Measurements from ENCODE around the gene ST3GAL5. TPM values are rescaled to one million over a fixed set of nuclear protein-coding genes. Genes with fewer than 3 reads are reported as not detected.

ST3GAL5 gene
- total RNA-seq, 1 donor from 2014 or later: 27.3 TPM

DNA sequence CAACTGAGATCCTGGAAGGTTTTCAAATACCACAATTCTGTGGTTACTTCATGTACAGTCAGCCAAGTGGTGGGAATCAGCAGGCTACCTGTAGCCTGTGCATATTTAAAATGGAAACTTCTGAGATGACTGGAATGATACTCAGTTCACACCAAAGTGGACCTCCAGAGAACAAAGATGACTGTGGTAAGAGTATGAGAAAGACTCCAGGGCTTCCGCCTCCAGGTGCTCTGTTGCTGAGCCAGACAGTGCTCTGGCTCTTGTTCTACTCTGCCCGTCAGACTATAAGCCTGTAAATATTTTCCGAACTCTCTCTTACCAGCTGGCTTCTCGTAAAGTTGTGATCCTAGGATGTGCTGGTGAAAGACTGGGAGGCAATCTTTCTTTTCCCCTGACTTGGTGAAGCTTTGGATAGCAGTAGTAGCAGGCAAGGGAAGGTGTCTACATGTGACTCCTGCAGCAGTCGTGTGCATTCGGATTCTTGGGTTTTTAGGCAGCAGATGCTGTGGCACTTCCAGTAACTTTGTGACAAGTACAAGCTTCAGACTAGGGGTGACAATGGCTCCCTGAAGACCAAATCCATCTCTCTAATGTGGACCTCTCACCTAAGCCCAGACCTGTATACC is 23.1 kb downstream of the ST3GAL5 start:
- Mint-ChIP-seq H3K4me1 (ENCODE audit: low read depth) (peaks cover 3% of the 10 kb centered on the region), H3K9me3 (ENCODE audit: low read depth) (no peaks in the 10 kb centered on the region), H3K4me3 (ENCODE audit: low read depth) (no peak overlapping the region), H3K27ac (no peak overlapping the region), H3K27me3 (no peaks in the 10 kb centered on the region), H3K36me3 (ENCODE audit: insufficient read depth) (peaks cover 2% of the 10 kb centered on the region)
- DNase-seq (ENCODE audit: low spot score, unreplicated experiment): no peak
- TF ChIP-seq, protein P1, sequence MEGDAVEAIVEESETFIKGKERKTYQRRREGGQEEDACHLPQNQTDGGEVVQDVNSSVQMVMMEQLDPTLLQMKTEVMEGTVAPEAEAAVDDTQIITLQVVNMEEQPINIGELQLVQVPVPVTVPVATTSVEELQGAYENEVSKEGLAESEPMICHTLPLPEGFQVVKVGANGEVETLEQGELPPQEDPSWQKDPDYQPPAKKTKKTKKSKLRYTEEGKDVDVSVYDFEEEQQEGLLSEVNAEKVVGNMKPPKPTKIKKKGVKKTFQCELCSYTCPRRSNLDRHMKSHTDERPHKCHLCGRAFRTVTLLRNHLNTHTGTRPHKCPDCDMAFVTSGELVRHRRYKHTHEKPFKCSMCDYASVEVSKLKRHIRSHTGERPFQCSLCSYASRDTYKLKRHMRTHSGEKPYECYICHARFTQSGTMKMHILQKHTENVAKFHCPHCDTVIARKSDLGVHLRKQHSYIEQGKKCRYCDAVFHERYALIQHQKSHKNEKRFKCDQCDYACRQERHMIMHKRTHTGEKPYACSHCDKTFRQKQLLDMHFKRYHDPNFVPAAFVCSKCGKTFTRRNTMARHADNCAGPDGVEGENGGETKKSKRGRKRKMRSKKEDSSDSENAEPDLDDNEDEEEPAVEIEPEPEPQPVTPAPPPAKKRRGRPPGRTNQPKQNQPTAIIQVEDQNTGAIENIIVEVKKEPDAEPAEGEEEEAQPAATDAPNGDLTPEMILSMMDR (IDR thresholded peaks at IDR 0.05; ENCODE audit: unreplicated experiment): no peak

DNA sequence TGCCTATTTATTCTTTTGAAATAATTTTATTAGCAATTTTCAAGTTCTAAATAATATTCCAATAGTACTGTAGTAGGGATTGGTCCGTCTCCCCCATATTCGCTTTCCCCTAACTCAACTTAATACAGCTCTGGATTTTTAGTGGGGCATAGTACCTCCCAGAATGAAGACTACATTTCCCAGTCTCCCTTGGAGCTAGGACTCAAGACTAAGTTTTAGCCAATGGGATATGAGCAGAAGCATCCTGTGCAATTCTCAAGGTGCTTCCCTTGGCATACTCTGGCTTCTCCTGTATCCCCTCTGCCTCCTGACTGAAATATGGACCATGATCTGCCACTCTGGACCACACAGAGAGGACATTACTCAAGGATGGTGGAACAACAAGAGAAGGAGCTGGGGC is 24.1 kb downstream of the ST3GAL5 start:
- no peak for DNase-seq (ENCODE audit: low spot score, unreplicated experiment)
- TF ChIP-seq, protein P1 (IDR thresholded peaks at IDR 0.05; ENCODE audit: unreplicated experiment): no peak
- H3K9me3 Mint-ChIP-seq (ENCODE audit: low read depth): no peaks in the 10 kb centered on the region
- no peaks in the 10 kb centered on the region for H3K27me3 Mint-ChIP-seq
- H3K36me3 Mint-ChIP-seq (ENCODE audit: insufficient read depth): peaks cover 2% of the 10 kb centered on the region
- H3K4me3 Mint-ChIP-seq (ENCODE audit: low read depth): no peak overlapping the region
- H3K27ac Mint-ChIP-seq: no peak overlapping the region
- H3K4me1 Mint-ChIP-seq (ENCODE audit: low read depth): peaks cover 3% of the 10 kb centered on the region

DNA sequence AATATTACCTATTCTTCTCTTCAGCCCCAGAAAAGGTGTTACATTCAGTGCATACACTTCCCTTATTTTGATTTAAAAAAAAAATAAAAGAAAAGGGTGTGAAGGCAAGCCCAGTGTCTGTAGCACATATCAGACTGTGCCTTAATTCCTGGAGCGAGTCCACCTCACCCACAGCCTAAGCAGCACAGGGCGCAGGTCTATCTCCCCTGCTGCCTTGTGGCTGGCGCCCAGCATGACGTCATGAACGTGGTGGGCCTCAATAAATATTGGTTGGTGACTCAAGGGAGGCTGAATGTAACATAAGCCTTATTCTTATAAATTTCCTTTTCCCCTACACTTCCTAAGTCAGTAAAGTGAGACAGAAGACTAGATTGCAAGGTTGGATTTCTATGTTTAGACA is 26.4 kb downstream of the ST3GAL5 start:
- Mint-ChIP-seq H3K4me1 (ENCODE audit: low read depth) (peaks cover 1% of the 10 kb centered on the region), H3K27me3 (no peaks in the 10 kb centered on the region), H3K27ac (no peak overlapping the region), H3K9me3 (ENCODE audit: low read depth) (no peaks in the 10 kb centered on the region), H3K36me3 (ENCODE audit: insufficient read depth) (peaks cover 7% of the 10 kb centered on the region), H3K4me3 (ENCODE audit: low read depth) (no peak overlapping the region)
- DNase-seq (ENCODE audit: low spot score, unreplicated experiment): no peak
- TF ChIP-seq, protein P1 (IDR thresholded peaks at IDR 0.05; ENCODE audit: unreplicated experiment): no peak

DNA sequence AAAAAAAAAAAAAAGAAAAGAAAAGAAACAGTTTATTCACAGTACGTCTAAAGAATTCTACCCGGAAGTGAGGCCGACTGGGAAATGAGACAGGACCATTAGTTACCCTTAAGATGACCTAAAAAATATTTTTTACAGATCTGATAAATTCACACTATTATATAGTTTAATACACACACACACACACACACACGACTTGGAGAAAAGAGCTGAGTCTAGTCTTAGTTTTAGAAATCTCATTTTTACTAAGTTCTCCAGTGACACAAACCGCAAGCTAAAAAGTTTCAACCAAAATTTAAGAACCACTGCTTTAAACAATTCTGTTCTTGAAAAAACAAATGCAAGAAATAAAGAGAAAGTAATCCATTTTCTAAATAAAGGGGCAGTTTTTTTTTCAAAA is 27.1 kb downstream of the ST3GAL5 start:
- no peak for DNase-seq (ENCODE audit: low spot score, unreplicated experiment)
- Mint-ChIP-seq H3K9me3 (ENCODE audit: low read depth) (no peaks in the 10 kb centered on the region), H3K27ac (no peak overlapping the region), H3K4me1 (ENCODE audit: low read depth) (peaks cover 1% of the 10 kb centered on the region), H3K27me3 (no peaks in the 10 kb centered on the region), H3K36me3 (ENCODE audit: insufficient read depth) (peaks cover 7% of the 10 kb centered on the region), H3K4me3 (ENCODE audit: low read depth) (no peak overlapping the region)
- TF ChIP-seq, protein P1 (IDR thresholded peaks at IDR 0.05; ENCODE audit: unreplicated experiment): no peak

DNA sequence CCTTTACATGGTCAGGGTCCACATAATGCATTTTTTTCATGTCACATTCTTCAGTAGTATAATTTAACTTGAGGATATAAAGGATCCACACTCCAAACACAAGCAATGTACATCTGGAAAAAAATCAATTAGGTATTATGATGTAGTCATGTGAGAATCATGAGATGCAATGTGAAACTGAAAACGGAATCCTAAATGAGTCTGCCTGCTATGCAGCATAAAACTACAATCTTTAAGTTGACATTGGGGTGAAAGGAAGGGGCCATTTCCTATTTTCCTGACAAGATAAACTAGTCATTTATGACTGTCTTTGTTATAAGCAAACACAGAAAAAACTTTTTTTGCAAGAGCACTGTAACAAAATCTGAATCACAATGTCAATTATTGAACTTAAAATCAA is 27.6 kb downstream of the ST3GAL5 start:
- Mint-ChIP-seq H3K4me1 (ENCODE audit: low read depth) (peaks cover 1% of the 10 kb centered on the region), H3K36me3 (ENCODE audit: insufficient read depth) (peaks cover 7% of the 10 kb centered on the region)
- TF ChIP-seq, protein P1 (IDR thresholded peaks at IDR 0.05; ENCODE audit: unreplicated experiment): no peak

More for the DNA sequence above, 27.6 kb downstream of the ST3GAL5 start:
- Mint-ChIP-seq H3K27ac (no peak overlapping the region), H3K4me3 (ENCODE audit: low read depth) (no peak overlapping the region), H3K27me3 (no peaks in the 10 kb centered on the region), H3K9me3 (ENCODE audit: low read depth) (no peaks in the 10 kb centered on the region)
- DNase-seq (ENCODE audit: low spot score, unreplicated experiment): no peak
